Measurements from ENCODE around the gene HIGD1A.
A peak's percentile ranks its signal among the peaks of the same experiment; 100 is the strongest.

The HIGD1A gene

DNA sequence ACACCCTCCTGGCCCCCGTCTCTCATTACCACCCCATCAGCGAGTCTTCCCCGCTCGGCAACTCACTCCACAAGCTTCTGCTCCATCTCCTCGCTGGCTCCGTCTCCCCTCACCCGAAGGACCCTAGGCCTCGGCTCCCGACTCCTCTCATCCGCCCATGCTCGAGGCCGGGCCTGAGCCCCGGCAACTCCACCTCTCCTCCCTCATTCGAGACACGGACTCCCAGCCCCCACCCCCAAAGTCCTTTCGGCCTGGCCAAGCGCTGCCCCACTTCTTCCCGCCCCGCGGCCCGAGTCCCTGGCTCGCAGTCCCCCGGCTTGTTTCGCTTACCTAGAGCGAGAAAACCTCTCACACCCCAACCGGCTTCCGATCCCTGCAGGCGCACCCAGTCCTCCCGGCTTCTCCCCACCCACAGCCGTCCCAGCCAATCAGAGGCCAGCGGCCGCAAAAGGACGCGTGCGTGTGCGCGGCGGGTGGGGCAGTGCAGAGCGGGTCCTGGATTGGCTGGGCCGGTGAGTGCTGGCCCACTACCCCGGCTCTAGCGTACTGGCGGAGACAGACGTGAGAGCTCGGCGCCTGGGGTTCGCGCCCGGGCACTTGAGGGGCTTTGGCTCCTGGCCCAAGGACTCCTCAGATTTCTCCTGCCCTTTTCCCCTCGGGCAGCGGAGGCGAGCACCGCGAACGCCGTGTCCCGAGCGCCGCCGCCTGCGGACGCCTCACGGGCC lies at the start of gene HIGD1A:
Gene HIGD1A (minus strand): TSS at position 385 of the 725 bp plus-strand sequence. CDS start 10,237 bp downstream, outside the sequence.
- DNase-seq = peak; percentile 81

DNA sequence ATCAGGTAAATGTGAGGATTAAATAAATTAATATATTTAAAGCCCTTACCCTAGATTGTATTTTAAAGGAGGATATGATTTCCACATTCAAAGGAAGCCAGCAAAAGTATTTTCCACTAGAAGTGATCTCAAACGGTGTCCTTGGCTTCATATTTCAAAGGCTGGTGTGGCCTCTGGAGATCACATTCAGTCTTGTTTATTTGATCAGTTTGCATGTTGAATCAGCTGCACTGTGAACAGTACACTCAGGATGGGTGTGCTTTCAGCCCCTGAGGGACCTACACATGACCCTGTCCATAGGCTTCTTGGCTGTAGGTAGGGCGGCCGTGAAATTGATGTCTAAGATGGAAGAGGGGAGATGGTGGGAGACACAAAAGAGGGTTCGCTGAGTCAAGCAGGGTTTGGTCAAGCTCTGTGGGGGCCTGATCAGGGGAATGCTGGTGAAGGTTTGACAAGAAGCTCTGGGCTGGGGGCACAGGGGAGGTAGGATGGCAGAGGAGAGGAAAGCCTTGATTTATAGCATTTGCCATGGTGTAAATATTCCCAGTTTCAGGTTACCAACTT lies 49.5 kb upstream of the HIGD1A start:
- no peak for DNase-seq

DNA sequence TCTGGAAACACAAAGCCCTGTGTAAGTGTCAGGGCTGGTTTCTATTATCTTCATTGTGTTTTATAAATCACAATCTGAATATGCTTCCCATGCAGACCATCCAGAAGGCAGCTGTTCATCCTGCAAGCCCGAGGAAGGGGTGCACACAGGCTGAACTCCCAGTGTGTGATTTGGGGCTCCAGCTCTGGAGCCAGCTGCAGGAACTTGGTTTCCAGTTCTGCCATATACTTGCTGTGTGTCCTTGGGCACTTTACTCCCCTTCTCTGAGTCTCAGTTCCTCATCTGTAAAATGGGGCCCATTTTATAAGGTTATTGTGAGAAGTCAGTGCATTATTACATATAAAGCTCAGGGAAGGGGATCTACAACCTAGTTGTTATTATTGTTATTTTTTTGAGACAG lies 48.8 kb upstream of the HIGD1A start:
- no peak for DNase-seq

DNA sequence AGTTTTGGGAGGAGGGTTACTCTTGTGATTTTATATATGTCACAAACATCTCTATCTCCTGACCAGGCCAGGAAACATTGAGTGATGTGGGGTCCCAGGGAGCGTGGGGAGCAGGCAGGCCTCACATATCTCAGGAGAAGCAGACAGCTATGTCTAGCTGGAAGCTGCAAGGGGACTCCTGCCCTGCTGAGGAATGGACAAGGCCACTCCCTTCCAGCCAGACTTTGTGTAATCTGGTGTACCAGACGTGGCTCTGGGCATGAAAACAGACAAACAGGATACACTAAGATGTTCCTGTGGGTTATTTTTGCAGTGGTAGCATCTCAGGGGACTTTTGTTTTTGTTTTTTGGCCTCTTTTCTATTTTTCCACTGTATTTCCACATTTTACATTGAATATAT lies 48.2 kb upstream of the HIGD1A start:
- DNase-seq = no peak

DNA sequence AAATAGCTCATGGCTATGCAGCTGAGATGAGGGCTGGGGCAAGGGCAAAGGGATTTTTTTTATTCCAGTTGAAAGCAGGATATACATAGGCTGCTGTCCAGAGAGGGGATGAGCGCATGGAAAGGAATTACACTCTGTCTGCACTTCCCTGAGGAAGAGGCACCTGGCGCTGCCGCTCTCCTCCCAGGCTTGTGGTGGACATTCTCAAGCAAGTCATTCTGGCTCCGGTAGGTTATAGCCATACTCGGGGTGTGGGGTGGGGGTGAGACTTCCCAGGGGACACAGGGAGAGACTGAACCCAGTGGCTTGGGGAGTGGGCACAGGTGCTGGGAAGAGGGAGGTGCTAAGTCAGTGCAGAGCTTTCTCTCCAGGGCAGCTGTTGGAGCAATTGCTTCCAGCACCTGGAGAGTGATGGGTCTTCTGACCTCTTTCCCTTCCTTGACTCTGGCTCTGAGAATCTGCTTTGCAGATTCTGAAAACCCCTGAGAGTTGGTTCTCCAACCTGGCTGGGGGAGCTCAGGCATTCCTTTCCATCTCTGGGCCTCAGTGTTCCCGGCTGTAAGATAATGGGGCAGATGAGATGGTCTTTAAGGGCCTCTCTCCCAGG lies 47.0 kb upstream of the HIGD1A start:
- DNase-seq = no peak

DNA sequence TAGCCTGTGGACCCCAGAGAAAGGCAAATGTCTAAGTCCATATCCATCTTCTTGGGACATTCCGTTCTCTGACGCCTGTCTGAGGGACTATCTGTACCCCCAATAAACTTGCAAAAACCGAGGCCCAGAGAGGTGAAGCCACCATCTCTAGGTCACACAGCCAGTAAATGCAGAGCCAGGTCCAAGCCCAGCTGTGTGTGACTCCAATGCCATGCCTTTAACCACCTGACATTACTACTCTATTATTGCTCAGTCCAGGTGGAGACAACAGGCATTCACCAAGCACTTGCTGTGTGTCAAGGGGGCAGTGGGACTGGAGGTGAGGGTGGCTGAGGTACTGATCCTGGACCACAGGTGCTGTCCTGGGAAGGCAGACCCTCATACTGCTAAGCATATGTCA lies 46.0 kb upstream of the HIGD1A start:
- no peak for DNase-seq

DNA sequence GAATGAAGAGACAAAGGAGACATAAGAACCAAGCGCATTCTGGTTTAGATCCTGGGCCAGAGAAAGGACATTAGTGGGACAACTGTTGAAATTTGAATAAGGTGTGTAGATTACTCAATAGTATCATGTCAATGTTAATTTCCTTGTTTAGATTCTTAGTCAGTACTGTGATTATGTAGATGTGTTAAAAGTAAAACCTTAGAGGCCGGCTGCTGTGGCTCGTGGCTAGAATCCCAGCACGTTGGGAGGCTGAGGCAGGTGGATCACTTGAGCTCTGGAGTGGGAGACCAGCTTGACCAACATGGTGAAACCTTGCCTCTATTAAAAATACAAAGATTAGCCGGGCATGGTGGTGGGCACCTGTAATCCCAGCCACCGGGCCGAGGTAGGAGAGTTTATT lies 44.7 kb upstream of the HIGD1A start:
- DNase-seq = no peak

DNA sequence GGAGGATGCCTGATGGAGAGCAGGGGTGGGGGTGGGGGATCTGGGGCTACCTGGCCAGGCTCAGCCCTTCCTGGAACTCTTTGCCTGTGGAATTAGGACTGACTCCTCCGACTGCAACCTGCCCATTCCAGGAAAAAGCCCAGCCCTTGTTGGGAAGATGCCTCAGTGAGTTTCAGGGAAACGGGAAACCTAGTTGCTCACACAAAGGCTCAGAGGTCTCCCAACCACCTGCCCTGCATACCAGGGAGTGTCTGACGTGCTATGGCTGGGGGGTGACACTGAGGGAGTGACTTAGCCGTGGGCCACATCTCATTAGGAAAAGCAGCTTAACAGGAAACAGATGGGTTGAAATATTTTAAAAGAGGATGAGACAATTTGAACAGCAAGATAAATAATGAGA lies 43.4 kb upstream of the HIGD1A start:
- no peak for DNase-seq

DNA sequence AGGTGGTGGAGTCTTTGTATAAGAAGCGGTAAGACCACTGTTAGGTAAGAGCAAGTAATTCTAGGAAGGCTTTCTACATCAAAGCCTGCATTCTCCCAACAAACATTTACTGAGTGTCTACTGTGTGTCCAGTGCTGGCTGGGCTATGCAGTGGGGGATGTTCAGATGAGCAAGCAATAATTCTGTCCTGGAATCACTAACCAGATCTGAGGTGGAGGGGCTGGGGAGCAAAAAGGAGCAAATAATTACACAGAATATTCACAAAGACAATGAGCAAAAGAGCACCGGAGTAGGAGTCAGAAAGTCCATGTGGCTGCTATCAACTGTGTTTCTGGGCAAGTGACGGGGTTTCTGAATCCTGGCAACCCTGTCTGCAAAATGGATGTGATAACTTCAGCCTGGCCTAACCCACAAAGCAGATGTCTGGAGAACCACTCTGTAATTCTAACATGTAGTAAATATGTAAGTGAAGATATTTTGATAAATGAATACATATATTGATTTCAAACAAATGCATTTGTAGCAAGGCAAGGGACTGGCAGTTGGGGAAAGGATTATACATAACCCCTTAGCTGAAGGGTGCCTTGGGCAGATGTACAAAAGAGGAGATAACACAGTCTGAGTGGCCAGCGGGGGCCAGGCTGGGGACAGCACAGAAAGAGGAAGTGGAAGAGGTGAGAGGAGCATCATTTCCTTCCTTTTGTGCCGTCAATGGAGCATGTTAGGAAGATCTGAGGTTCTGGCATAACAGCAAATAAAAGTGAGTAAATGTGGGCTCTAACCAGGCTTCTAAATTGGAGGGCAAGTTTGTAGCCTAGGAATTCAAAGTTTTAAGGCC lies 42.6 kb upstream of the HIGD1A start:
- no peak for DNase-seq

DNA sequence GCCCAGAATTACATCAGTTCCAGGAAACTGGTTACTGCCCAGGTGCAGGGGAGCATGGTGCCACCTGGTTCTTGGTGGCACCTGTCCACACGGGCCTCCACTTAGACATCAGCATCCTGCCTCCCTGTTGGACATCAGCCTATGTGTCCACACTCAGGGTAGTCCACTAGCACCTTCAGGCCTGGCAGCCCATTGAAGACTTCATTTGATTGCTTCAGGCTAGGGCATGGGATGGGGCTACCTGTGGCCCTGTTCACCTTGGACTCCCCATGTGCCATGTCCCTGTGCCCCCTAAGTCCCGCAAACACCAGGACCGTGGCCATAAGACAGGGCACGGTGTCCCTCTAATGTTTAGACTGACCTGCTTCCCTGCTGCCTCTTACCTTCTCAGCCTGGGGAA lies 40.5 kb upstream of the HIGD1A start:
- DNase-seq = no peak

DNA sequence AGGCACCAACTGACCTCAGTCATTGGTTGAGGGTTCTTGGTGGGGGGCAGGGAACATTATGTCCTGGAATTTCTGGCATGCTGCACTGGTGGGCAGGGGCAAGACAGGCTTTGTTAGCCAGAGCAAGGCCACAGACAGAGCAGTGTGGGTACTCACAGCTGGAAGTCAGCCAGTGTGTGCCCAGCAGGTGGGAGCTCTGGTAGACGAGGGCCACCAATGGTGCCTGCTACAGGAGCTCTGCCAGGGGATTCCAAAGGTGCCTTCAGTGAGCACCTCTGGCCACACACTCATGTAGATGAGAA lies 40.1 kb upstream of the HIGD1A start:
- DNase-seq = no peak

DNA sequence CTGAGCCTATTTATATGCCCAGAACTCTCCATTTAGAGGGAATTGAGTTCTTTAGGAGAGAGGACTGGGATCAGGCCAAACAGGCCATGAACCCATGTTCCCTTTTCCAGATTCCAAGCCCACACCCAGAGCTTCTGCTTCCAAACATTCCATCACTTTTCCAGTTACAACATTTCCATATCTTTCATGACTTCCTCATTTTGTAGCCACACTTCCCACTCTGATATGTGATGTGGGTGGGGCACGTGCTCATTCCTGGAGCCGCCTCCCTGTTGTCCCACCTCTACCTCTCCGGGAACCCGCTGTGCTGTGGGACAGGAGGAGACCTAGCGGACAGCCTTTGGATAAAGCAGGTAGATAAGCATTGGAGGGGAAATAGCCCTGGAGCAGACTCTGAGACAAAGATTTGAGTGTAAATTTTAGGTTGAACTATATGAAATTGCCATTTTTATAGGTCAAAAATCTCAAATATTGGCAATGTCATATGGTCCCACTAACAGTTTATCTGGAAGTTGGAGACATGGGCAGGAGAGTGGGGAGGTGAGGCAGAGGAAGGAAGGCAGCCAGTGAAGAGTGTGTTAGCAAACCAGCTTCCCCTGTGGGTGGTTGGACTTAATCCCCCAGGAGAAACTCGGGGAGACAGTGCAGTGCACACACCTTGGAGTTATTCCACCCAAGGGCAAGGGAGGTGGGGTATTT lies 39.6 kb upstream of the HIGD1A start:
- DNase-seq = no peak

DNA sequence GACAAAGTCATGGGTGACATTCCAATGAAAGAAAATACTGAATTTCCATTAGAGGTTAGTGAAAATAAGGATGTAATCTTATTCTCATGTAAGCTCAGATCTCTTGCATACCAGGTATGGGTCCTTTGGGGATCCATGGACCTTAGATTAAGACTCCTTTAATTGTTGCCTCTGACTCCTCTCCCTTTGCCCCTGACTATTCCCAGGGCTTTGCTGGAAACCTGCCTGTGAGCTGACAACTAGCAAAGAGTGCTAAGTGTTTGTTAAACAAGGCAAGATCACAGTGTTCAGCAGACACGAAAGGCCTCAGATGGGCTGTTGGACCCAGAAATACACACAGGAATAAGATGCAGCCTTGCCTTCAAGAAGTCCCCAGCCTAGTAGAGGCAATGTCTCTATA lies 37.0 kb upstream of the HIGD1A start:
- no peak for DNase-seq

DNA sequence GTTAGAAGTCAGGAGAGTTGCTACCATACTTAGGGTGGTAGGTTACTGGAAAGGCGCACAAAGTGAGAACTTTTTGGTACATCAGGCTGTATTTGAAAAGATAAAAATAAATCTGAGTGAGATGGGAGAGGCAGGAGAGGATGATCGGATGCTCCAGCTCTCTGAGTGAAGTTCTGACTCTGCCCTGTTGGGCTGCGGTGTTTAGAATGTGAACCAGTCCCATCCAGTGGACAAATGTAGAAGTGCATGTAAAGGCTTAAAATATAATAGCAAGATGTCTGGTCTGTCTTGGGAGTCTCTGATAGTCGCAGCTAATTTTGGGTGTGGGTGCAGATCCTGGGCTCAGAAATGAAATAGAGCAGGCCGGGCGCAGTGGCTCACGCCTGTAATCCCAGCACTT lies 35.3 kb upstream of the HIGD1A start:
- DNase-seq = peak; percentile 29

DNA sequence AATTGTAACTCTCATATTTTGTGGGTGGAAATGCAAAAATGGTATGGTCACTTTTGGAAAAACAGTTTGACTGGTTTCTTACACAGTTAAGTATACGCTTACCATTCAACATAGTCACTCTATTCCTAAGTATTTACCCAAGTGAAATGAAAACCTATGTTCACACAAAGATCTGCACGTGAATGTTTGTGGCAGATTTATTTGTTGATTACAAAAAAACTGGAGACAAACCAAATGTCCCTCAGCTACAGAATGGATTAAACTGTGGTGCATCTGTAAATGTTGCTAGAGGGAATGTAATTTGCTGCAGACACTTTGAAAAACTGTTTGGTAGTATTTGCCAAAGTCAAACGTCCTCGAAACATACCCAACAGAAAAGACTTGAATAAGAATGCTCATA lies 34.3 kb upstream of the HIGD1A start:
- no peak for DNase-seq

DNA sequence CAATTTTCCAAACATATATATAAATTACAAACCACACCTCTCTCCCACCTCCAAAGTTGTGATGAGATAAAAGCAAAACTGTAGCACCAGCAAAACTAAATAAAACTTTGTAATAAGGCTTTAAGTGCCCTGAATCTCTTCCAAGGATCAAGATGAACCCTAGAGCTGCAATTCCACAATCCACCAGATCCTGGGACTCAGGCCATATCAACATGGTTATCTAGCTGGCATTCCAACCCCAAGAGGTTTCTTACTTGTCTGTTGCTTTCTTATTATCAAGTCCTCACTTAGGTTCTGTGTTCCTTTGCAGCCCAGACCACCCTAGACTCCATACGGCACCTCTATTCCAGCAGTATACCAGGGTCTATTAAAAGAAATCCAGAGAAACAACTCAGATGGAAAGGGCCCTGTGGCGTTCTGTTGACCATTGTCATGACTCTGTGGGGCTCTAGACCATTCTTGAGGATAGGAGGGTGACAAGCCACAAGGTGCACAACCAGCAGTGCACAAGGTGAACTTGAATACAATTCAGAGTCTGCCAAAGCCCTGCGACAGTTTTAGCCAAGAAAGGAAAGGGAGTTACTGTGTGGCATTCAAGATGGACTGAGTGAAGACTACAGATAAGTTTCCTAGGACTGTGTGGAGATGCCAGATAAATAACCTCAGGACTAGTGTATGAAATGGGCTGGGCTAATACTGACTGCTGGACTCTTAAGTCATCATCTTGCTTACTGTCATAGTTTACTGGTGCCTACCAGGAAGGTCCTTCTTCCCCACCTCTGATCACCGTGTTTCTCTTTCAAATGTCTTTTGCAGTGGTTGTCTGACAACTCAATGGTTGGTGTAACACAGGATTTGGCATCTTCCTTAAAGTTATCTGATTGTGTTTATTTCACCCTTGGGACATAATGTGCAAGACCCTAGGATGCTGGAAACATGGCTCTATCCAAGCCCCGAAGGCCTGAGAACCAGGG lies 32.1 kb upstream of the HIGD1A start:
- no peak for DNase-seq

DNA sequence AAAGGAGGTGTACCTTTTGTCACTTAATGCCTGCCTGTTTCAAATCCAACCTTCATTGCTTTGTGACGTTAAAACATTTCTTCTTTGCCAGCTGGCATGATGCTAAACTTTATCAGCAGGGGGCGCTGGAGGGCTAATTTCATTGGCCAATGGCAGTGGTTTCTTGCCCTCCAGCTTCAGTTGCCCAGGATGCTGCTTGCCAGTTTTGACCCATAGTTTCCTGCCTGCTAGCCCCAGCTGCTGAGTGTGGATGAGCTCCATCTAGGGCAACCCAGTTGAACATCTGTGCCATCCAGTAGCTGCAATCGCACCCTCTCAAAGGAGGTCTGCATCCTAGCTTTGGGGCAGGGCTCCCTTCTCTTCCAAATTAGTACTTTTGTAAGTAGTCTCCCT lies 27.0 kb upstream of the HIGD1A start:
- DNase-seq = peak; percentile 28

DNA sequence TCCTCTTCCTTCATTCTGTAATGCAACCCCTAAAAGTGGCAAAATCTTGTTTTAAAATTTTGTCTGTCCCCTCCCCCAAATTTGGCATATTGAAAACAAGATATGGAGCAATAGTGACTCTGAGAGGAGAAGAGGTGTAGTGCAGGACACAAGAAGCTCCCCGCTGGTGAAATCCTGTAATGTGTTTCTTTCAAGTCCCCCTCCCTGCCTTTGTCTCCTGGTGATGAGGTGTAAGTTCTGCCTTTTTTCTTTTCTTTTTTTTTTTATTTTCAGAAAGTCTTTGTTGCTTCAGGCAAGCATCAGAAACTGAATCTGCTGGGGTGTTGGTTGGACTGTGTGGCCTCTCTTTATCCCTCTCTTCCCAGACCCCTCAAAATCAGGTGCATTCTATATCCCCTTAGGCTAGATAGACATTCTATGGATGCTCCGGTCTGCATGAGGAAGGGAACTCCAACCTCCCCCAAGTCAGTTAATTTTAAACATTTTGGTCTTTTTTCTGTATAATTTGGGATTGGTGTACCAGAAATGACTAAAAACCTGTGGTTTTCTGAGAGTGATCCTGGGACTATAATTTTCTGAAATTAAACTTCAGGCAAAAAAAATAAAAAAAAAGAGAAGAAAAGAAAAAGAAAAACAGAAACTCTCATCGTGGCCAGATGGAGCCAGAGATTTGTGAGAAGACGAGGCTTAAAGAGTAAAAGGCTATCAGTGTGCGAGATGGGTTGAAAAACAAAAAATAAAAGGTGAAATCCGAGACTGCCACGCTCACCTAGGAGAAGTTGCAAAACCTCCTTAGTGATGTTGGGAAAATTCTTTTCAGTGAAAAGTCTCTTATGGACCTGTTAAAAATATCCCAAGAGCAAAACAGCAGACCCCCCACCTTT lies 26.4 kb upstream of the HIGD1A start:
- peak; percentile 8 for DNase-seq

DNA sequence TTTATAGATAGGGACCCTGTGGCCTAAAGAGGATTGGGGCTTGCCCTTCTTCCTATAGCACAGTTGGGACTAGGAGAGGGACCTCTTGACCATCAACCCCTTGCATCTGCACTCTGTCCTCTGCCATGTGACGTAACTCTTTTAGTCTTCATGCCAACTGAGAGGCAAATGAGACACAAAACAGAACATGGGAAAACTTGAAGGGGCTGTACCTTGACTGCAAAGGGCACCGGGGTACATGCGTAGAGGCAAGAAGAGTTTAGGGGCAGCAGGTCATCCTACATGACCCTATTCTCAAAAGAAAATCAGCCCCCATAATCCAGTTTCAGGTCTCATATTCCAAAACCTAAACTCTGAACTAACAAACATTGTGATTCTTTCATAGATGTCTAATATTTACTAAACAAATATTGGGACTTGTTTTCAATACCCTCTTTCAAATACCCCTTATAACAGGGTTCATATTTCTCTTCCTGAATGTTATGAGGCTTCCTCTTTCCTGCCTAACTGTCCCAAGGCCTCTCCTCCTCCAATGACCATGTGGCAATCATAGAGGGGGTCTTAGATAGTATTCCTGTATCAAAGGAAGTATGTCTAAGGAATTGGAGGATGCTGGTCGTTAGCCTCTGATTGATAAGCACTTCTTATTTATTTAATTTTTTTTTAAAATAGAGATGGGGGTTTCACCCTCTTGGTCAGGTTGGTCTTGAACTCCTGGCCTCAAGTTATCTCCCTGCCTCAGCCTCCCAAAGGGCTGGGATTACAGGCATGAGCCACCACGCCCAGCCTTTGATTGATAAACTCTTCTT lies 25.5 kb upstream of the HIGD1A start:
- DNase-seq = no peak

DNA sequence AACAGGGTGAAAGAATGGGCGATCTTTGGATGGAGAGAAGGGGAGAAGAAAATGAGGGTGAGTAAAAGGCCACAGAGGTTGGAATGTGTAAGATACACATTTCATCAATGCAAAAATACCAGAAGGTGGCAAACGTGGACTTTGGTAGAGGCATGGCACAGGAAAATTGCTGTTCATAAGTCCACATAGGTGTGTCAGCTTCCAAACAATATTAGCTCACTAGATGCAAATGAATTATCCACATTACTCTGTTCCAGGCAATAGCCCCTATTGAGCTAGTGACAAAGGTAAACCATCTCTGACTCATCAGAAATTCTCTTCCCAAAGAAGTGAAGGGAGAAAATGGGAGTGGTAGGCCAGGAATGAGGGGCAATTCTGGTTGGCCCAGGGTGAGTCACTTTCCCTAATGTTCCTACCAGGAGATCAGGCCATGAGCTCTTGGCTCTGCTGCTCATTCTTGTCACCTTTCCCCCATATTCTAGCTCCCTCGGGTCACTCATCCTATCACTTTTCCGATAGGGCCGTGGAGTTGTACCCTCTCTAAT lies 24.9 kb upstream of the HIGD1A start:
- DNase-seq = no peak
